Pancreas (tissue), 10 donors: ENCODE measurements around the gene TIGAR. TPM values are rescaled to one million over a fixed set of nuclear protein-coding genes. Genes with fewer than 3 reads are reported as not detected.

ENCODE experiments used
- ATAC-seq, 4 donors: fragments of 200-7000 bp; cut with Tn5 transposase; one replicate each; pipeline versions ENCODE4 v1.8.0 to v1.9.1; 2020; ENCODE audit warnings: mild to moderate bottlenecking in 4 of 4, moderate library complexity in 4 of 4
- DNase-seq, 6 donors: peaks; one replicate each; pipeline ENCODE4 v3.0.0-alpha.2; 2020
- FAIRE-seq: peaks from 2 replicates; lab custom pipeline; 2012; peaks lifted over from hg19 to GRCh38; lab: Jason Lieb, UNC
- H3K27ac ChIP-seq, 4 donors: fragments of 200-600 bp; sonication (generic); 1 replicate in 3 of 4; 2 replicates in 1 of 4; pipeline versions ENCODE4 v1.5.0 to v1.8.0; 2020
- H3K27me3 ChIP-seq, 4 donors: fragments of 200-600 bp; one replicate each; pipeline ENCODE4 v1.8.0; 2021
- H3K36me3 ChIP-seq, 3 donors: fragments of 200-600 bp; sonication (generic) in 1 of 3; one replicate each; pipeline versions ENCODE4 v1.5.0 to v1.8.0; 2020 to 2021
- H3K4me1 ChIP-seq, 3 donors: fragments of 200-600 bp; one replicate each; pipeline ENCODE4 v1.8.0; 2021
- H3K4me3 ChIP-seq, 4 donors: fragments of 200-600 bp; sonication (generic) in 2 of 4; one replicate each; pipeline versions ENCODE4 v1.5.0 to v1.8.0; 2020 to 2021
- H3K9me3 ChIP-seq, 4 donors: fragments of 200-600 bp; one replicate each; pipeline ENCODE4 v1.8.0; 2021
- WGBS, 2 donors: extraction: QIAGEN DNeasy Blood & Tissue Kit; methylation state at CpG; one replicate each; pipeline ENCODE4 v1.1.7; 2013; 5-methylcytosine and 5-hydroxymethylcytosine counted together
- intact Hi-C, 3 donors: fragments of 100-400 bp; cut with DNase I; formaldehyde crosslinking; loops; one replicate each; pipeline versions ENCODE4 v1.11.1 to v1.14.2; 2022
- polyA plus RNA-seq, 2 donors: library from polyadenylated mRNA; stranded (reverse); fragments of 200-250 nt; gene quantifications; one replicate each; pipeline ENCODE4 v1.2.3, GENCODE V29; 2013
- total RNA-seq, 6 donors: library from RNA; stranded (reverse); fragmentation: NEBNext Ultra II Directional in 4 of 6; extraction: Animal tissue kit (Norgen Biotek cat#: 25700) in 4 of 6; gene quantifications; one replicate each; pipeline versions ENCODE4 v1.2.1 to v1.2.4, GENCODE V29; 2021 to 2023
- TF ChIP-seq, protein P1 (sequence below), 4 donors: fragments of 200-600 bp; sonication (generic) in 3 of 4; IDR thresholded peaks; one replicate each; pipeline versions ENCODE4 v1.5.0 to v1.8.0; 2021; ENCODE audit warnings: antibody characterized with exemption in 4 of 4
- donor health status: healthy with polysubstance abuse.
- donor health status: DM: no; HTN: no; CAD: no; lungs with moderate emphysema.
- donor health status: DM: no; HTN: no; CAD: no.
- donor health status: control.
- donor health status: control.
- donor health status: Bipolar disorder and iron deficiency.
- donor health status: DM: yes; HTN: yes; CAD: no.
- donor health status: DM: no; HTN: no; CAD: no.
- donor health status: DM: no; HTN: no; CAD: no.
- donor health status: DM: yes; HTN: yes; CAD: no.

Gene TIGAR
- total and polyA plus RNA-seq, 8 donors: 0.51 to 5.5 (median 1.8) TPM

GRCh38 chr12:4369548-4369947, 48.5 kb downstream of the TIGAR start:
- Histone ChIP-seq H3K4me3 (no peak overlapping the region), H3K36me3 (no peaks in the 10 kb centered on the region), H3K9me3 (no peaks in the 10 kb centered on the region), H3K27ac (no peak overlapping the region), H3K4me1 (no peaks in the 10 kb centered on the region), H3K27me3 (no peaks in the 10 kb centered on the region)
- TF ChIP-seq, protein P1, sequence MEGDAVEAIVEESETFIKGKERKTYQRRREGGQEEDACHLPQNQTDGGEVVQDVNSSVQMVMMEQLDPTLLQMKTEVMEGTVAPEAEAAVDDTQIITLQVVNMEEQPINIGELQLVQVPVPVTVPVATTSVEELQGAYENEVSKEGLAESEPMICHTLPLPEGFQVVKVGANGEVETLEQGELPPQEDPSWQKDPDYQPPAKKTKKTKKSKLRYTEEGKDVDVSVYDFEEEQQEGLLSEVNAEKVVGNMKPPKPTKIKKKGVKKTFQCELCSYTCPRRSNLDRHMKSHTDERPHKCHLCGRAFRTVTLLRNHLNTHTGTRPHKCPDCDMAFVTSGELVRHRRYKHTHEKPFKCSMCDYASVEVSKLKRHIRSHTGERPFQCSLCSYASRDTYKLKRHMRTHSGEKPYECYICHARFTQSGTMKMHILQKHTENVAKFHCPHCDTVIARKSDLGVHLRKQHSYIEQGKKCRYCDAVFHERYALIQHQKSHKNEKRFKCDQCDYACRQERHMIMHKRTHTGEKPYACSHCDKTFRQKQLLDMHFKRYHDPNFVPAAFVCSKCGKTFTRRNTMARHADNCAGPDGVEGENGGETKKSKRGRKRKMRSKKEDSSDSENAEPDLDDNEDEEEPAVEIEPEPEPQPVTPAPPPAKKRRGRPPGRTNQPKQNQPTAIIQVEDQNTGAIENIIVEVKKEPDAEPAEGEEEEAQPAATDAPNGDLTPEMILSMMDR (IDR thresholded peaks at IDR 0.05): no peak
- no peak for ATAC-seq
- no peak for DNase-seq
- no peak for FAIRE-seq
- 79 to 97% methylated on average over 4 of the region's 4 CpGs for WGBS, 2 donors
- intact Hi-C loops: no loop called here

DNA sequence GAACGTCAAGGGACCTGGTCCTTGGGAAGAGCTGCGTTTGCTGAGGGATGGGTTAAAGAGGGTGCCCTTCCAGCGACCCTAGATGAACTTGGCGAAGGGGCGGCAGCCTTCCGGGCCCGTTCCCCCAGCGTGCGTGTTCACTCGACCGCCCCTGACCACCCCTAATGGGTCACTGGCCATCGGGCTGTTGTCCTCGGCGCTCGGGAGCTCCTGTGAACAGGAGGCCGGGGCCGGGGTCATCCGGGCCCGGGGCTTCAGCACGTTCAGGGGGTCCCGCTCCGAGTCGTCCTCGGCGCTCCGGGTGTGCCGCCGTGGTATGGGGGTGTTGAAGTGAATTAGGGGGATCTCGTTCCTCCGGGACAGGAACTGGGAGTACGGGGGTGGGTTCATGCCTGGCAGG, 49.3 kb downstream of the TIGAR start:
- Histone ChIP-seq H3K9me3 (no peaks in the 10 kb centered on the region), H3K4me3 (no peak overlapping the region), H3K4me1 (no peaks in the 10 kb centered on the region), H3K27me3 (no peaks in the 10 kb centered on the region), H3K36me3 (no peaks in the 10 kb centered on the region), H3K27ac (no peak overlapping the region)
- no peak for ATAC-seq
- no peak for FAIRE-seq
- peak in 1 of 6 donors; percentile 50 for DNase-seq
- intact Hi-C loops: no loop called here
- WGBS, 2 donors: 84 to 91% methylated on average over 31 of the region's 31 CpGs
- TF ChIP-seq, protein P1 (IDR thresholded peaks at IDR 0.05): no peak

DNA sequence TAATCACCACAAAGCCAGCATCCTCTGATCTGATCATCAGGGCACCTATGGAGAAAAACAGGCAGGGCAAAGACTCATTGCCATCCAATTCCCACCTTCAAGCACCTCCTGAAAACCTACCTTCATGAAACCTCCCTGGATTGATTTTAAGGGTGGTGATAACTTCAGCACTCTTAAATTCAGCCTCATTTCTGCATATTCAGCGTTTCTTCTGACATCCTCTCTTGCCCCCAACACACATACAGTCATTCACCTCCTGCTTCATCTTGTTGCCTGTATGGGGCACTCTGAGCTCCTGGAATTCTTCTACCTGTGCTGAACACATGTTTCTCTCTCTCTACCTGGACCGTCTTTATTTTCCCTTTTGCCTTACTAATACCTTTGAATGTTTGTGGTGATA, 51.6 kb downstream of the TIGAR start:
- H3K4me1 ChIP-seq: no peaks in the 10 kb centered on the region
- no peak overlapping the region for H3K27ac ChIP-seq
- no peaks in the 10 kb centered on the region for H3K27me3 ChIP-seq
- FAIRE-seq (no peak), ATAC-seq (no peak), DNase-seq (no peak)
- TF ChIP-seq, protein P1 (IDR thresholded peaks at IDR 0.05): no peak
- H3K36me3 ChIP-seq: no peaks in the 10 kb centered on the region
- WGBS, 2 donors: 79 to 86% methylated on average over 2 of the region's 2 CpGs
- no peaks in the 10 kb centered on the region for H3K9me3 ChIP-seq
- H3K4me3 ChIP-seq: no peak overlapping the region
- intact Hi-C loops: no loop called here

DNA sequence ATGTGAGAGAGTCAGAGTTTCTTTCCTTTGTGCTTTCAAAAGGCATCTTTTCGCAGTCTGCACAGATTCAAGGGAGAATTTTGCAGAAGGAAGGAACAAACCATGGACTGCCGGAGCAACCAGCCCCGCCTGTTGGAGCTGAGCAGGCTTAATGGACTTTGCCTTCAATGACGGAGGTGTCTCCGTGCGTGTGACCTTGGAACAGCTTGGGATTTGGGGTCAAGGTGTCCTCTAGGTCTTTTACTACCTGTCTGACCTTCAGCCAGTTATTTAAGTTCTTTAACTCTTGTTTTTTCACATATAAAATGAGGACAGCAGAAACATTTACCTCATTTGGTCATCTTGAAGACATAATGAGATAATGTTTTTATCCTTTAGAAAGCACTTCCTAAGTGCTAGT, 54.4 kb downstream of the TIGAR start:
- TF ChIP-seq, protein P1 (IDR thresholded peaks at IDR 0.05): no peak
- H3K27me3 ChIP-seq: no peaks in the 10 kb centered on the region
- intact Hi-C loops: no loop called here
- ATAC-seq (no peak), FAIRE-seq (no peak), DNase-seq (no peak)
- no peaks in the 10 kb centered on the region for H3K9me3 ChIP-seq
- no peaks in the 10 kb centered on the region for H3K4me1 ChIP-seq
- no peak overlapping the region for H3K27ac ChIP-seq
- H3K36me3 ChIP-seq: no peaks in the 10 kb centered on the region
- WGBS, 2 donors: 35 to 57% methylated on average over 6 of the region's 6 CpGs
- no peak overlapping the region for H3K4me3 ChIP-seq

- TF ChIP-seq, protein P1 (IDR thresholded peaks at IDR 0.05): no peak
- Histone ChIP-seq H3K4me3 (no peak overlapping the region), H3K27me3 (peaks cover 0 to 4% (median 0%) of the 10 kb centered on the region in 4 donors), H3K27ac (no peak overlapping the region), H3K36me3 (no peaks in the 10 kb centered on the region), H3K4me1 (no peaks in the 10 kb centered on the region), H3K9me3 (no peaks in the 10 kb centered on the region)
- intact Hi-C loops: no loop called here
- FAIRE-seq (no peak), ATAC-seq (no peak), DNase-seq (no peak)
- 58 to 64% methylated on average over 1 of the region's 1 CpG for WGBS, 2 donors
Measured at GRCh38 chr12:4378772-4379171, 57.8 kb downstream of the TIGAR start.
